Measurements from ENCODE around the gene RFLNA. TPM values are rescaled to one million over a fixed set of nuclear protein-coding genes. Genes with fewer than 3 reads are reported as not detected.

Gene RFLNA
- polyA plus RNA-seq, 1 donor (not counting 4 experiments of a cell fraction or from before 2014, with no cell fraction given) = 1.1 TPM

DNA sequence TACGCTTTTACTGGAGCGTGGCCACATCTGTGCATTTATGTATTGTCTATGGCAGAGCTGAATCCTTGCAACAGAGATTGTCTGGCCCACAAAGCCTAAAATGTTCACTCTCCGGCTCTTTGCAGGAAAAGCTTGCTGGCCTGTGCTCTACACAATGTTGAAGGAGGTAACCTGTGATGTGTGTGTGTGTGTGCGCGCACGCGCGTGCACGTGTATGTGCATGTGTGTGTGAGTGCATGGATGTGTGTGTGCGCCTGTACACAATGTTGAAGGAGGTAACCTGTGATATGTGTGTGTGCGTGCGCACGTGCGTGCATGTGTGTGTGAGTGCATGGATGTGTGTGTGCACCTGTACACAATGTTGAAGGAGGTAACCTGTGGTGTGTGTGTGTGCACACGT, 62.7 kb downstream of the RFLNA start:
- Histone ChIP-seq H4K20me1 (ENCODE audit: control insufficient read depth, extremely low read depth, insufficient read depth, low read length) (peaks cover 5% of the 10 kb centered on the region), H3K4me1 (ENCODE audit: control insufficient read depth, extremely low read depth, insufficient read depth, low read length) (no peaks in the 10 kb centered on the region), H3K9me3 (ENCODE audit: control insufficient read depth, low read depth, low read length) (no peaks in the 10 kb centered on the region), H3K9me1 (ENCODE audit: control insufficient read depth, extremely low read depth, insufficient read depth, low read length) (no peaks in the 10 kb centered on the region), H3K27ac (ENCODE audit: control insufficient read depth, insufficient read depth, low read length) (no peak overlapping the region), H3K4me2 (ENCODE audit: control insufficient read depth, extremely low read depth, insufficient read depth, low read depth, low read length) (no peak overlapping the region), H3K4me3 (ENCODE audit: control insufficient read depth in 2 of 3, extremely low read depth in 1 of 3, insufficient read depth in 2 of 3, low read depth in 1 of 3, low read length in 3 of 3) (no peak overlapping the region), H3K9ac (ENCODE audit: control insufficient read depth, extremely low read depth, insufficient read depth, low read length) (no peak overlapping the region), H2AFZ (ENCODE audit: control insufficient read depth, low read length) (no peak overlapping the region), H3K27me3 (ENCODE audit: control insufficient read depth, extremely low read depth, insufficient read depth, low read length) (no peaks in the 10 kb centered on the region), H3K36me3 (ENCODE audit: control insufficient read depth in 2 of 2, extremely low read depth in 1 of 2, insufficient read depth in 2 of 2, low read length in 2 of 2) (peaks cover 33 to 61% of the 10 kb centered on the region in 2 experiments), H3K79me2 (ENCODE audit: control insufficient read depth, insufficient read depth, low read length) (no peaks in the 10 kb centered on the region)
- dilution Hi-C loops (cut with MboI; ENCODE audit: extremely low pct_ligation_motif_present, low sequenced_read_pairs) = no loop called here
- DNase-seq (ENCODE audit: low read depth, low spot score) = no peak
- no peak for FAIRE-seq
- TF ChIP-seq CTCF (optimal IDR thresholded peaks at IDR 0.05 in 1 of 3, IDR thresholded peaks at IDR 0.05 in 1 of 3, conservative IDR thresholded peaks at IDR 0.05 in 1 of 3; ENCODE audit: extremely low read depth in 1 of 3, insufficient read depth in 2 of 3, low read length in 3 of 3) = no peak
- no peak for TF ChIP-seq EZH2 (IDR thresholded peaks at IDR 0.05; ENCODE audit: low read length)

GRCh38 chr12:124358572-124358971, 63.7 kb downstream of the RFLNA start:
- Histone ChIP-seq H3K4me1 (ENCODE audit: control insufficient read depth, extremely low read depth, insufficient read depth, low read length) (no peaks in the 10 kb centered on the region), H2AFZ (ENCODE audit: control insufficient read depth, low read length) (no peak overlapping the region), H3K79me2 (ENCODE audit: control insufficient read depth, insufficient read depth, low read length) (no peaks in the 10 kb centered on the region), H3K36me3 (ENCODE audit: control insufficient read depth in 2 of 2, extremely low read depth in 1 of 2, insufficient read depth in 2 of 2, low read length in 2 of 2) (peaks cover 28 to 55% of the 10 kb centered on the region in 2 experiments), H3K9ac (ENCODE audit: control insufficient read depth, extremely low read depth, insufficient read depth, low read length) (no peak overlapping the region), H3K9me3 (ENCODE audit: control insufficient read depth, low read depth, low read length) (no peaks in the 10 kb centered on the region), H3K27ac (ENCODE audit: control insufficient read depth, insufficient read depth, low read length) (no peak overlapping the region), H3K4me3 (ENCODE audit: control insufficient read depth in 2 of 3, extremely low read depth in 1 of 3, insufficient read depth in 2 of 3, low read depth in 1 of 3, low read length in 3 of 3) (no peak overlapping the region), H3K4me2 (ENCODE audit: control insufficient read depth, extremely low read depth, insufficient read depth, low read depth, low read length) (no peak overlapping the region), H3K27me3 (ENCODE audit: control insufficient read depth, extremely low read depth, insufficient read depth, low read length) (no peaks in the 10 kb centered on the region), H3K9me1 (ENCODE audit: control insufficient read depth, extremely low read depth, insufficient read depth, low read length) (no peaks in the 10 kb centered on the region), H4K20me1 (ENCODE audit: control insufficient read depth, extremely low read depth, insufficient read depth, low read length) (peaks cover 5% of the 10 kb centered on the region)
- TF ChIP-seq CTCF (optimal IDR thresholded peaks at IDR 0.05 in 1 of 3, IDR thresholded peaks at IDR 0.05 in 1 of 3, conservative IDR thresholded peaks at IDR 0.05 in 1 of 3; ENCODE audit: extremely low read depth in 1 of 3, insufficient read depth in 2 of 3, low read length in 3 of 3) (no peak), EZH2 (IDR thresholded peaks at IDR 0.05; ENCODE audit: low read length) (no peak)
- DNase-seq (ENCODE audit: low read depth, low spot score) (no peak), FAIRE-seq (no peak)
- dilution Hi-C loops (cut with MboI; ENCODE audit: extremely low pct_ligation_motif_present, low sequenced_read_pairs) = no loop called here
